Measurements from ENCODE around the gene S100A13.

GRCh38 chr1:153577138-153577537 is 50.2 kb downstream of the S100A13 start:
- no peak for TF ChIP-seq CTCF (IDR thresholded peaks at IDR 0.05)
- no peak for TF ChIP-seq EZH2 (IDR thresholded peaks at IDR 0.05)
